GM21360 (cell line): ENCODE measurements around the gene CSTB.
"Not testable (repeated sequence)": the region's sequence is repeated elsewhere in the genome, so short reads cannot be mapped to it uniquely, and the experiment has no call there.

Source experiments
- ATAC-seq: cut with Tn5 transposase; IDR thresholded peaks from one replicate; pipeline ENCODE4 v1.9.1; 2021; ENCODE audit warnings: mild to moderate bottlenecking, moderate library complexity; ENCODE audit not compliant: unreplicated experiment

CSTB gene

GRCh38 chr21:43775795-43776430 is at the start of gene CSTB:
CSTB (minus strand) TSS chr21:43776308; CDS start chr21:43776269, 39 bp downstream.
- peak; percentile 58 for ATAC-seq

GRCh38 chr21:43825242-43825935 is 49.3 kb upstream of the CSTB start:
- no peak for ATAC-seq

GRCh38 chr21:43824333-43825241 is 48.5 kb upstream of the CSTB start:
- ATAC-seq = no peak

GRCh38 chr21:43822741-43823140 is 46.6 kb upstream of the CSTB start:
- ATAC-seq = not testable (repeated sequence)

- ATAC-seq = not testable (repeated sequence)
Measured at GRCh38 chr21:43822166-43822565, 46.1 kb upstream of the CSTB start.

GRCh38 chr21:43820466-43820865 is 44.4 kb upstream of the CSTB start:
- ATAC-seq = no peak

GRCh38 chr21:43819511-43820405 is 43.6 kb upstream of the CSTB start:
- ATAC-seq = no peak

- ATAC-seq = no peak
Measured at GRCh38 chr21:43818685-43819084, 42.6 kb upstream of the CSTB start.

- ATAC-seq = no peak
Measured at GRCh38 chr21:43817157-43818086, 41.3 kb upstream of the CSTB start.

- ATAC-seq = no peak
Measured at GRCh38 chr21:43816611-43817071, 40.5 kb upstream of the CSTB start.

GRCh38 chr21:43815991-43816390 is 39.9 kb upstream of the CSTB start:
- no peak for ATAC-seq

- ATAC-seq = no peak
Measured at GRCh38 chr21:43815107-43815613, 39.1 kb upstream of the CSTB start.

GRCh38 chr21:43814215-43815106 is 38.4 kb upstream of the CSTB start:
- ATAC-seq = no peak

- no peak for ATAC-seq
Measured at GRCh38 chr21:43813656-43813980, 37.5 kb upstream of the CSTB start.

GRCh38 chr21:43812957-43813655 is 37.0 kb upstream of the CSTB start:
- no peak for ATAC-seq

- no peak for ATAC-seq
Measured at GRCh38 chr21:43812139-43812821, 36.2 kb upstream of the CSTB start.
